GM12891 (cell line): ENCODE data around the gene THEM5.

ENCODE experiments used
- DNase-seq: peaks from one replicate; pipeline ENCODE4 v3.0.0; 2011; ENCODE audit warnings: low spot score; ENCODE audit not compliant: insufficient read length
- FAIRE-seq: peaks from 2 replicates; lab custom pipeline; 2011; peaks lifted over from hg19 to GRCh38; lab: Jason Lieb, UNC
- PAX5 ChIP-seq: IDR thresholded peaks from 2 replicates; pipeline ENCODE4 v1.6.1; 2011; ENCODE audit warnings: low read length, moderate library complexity, mild to moderate bottlenecking; ENCODE audit not compliant: insufficient read depth, severe bottlenecking
- POLR2A ChIP-seq: IDR thresholded peaks from 2 replicates; pipeline ENCODE4 v1.6.1; 2011; ENCODE audit warnings: low read depth, low read length, control low read depth
- POLR2AphosphoS5 ChIP-seq: IDR thresholded peaks from 2 replicates; pipeline ENCODE4 v1.6.1; 2011; ENCODE audit warnings: low read depth, low read length, control low read depth
- POU2F2 ChIP-seq: IDR thresholded peaks from 2 replicates; pipeline ENCODE4 v1.6.1; 2011; ENCODE audit warnings: low read depth, mild to moderate bottlenecking, control low read depth, low read length, moderate library complexity
- SPI1 ChIP-seq: IDR thresholded peaks from 2 replicates; pipeline ENCODE4 v1.6.1; 2011; ENCODE audit warnings: low read depth, low read length, control low read depth
- TAF1 ChIP-seq: IDR thresholded peaks from 2 replicates; pipeline ENCODE4 v1.6.1; 2011; ENCODE audit warnings: low read depth, low read length, control low read depth

The THEM5 gene

GRCh38 chr1:151801846-151802245 is 51.7 kb downstream of the THEM5 start:
- TF ChIP-seq POLR2A (no peak), POLR2AphosphoS5 (no peak), POU2F2 (no peak), SPI1 (no peak), TAF1 (no peak), PAX5 (no peak)
- DNase-seq (no peak), FAIRE-seq (no peak)

GRCh38 chr1:151801310-151801820 is 52.1 kb downstream of the THEM5 start:
- DNase-seq (no peak), FAIRE-seq (no peak)
- TF ChIP-seq SPI1 = no peak
- no peak for TF ChIP-seq PAX5
- TF ChIP-seq TAF1 = no peak
- no peak for TF ChIP-seq POLR2AphosphoS5
- no peak for TF ChIP-seq POU2F2
- TF ChIP-seq POLR2A = no peak

- no peak for DNase-seq
- TF ChIP-seq TAF1 (no peak), POLR2AphosphoS5 (no peak)
- no peak for FAIRE-seq
Measured at GRCh38 chr1:151800830-151801229, 52.7 kb downstream of the THEM5 start.

- no peak for TF ChIP-seq TAF1
- no peak for TF ChIP-seq POLR2AphosphoS5
- TF ChIP-seq POLR2A = no peak
- TF ChIP-seq SPI1 = no peak
- no peak for TF ChIP-seq POU2F2
- TF ChIP-seq PAX5 = no peak
- no peak for FAIRE-seq
- no peak for DNase-seq
Measured at GRCh38 chr1:151799179-151800022, 54.1 kb downstream of the THEM5 start.

- TF ChIP-seq POLR2A (no peak), POU2F2 (no peak), TAF1 (no peak), SPI1 (no peak), POLR2AphosphoS5 (no peak), PAX5 (no peak)
- FAIRE-seq (no peak), DNase-seq (no peak)
Measured at GRCh38 chr1:151798571-151798970, 54.9 kb downstream of the THEM5 start.
